GM12873 (cell line): Measurements from ENCODE around the gene FBXO46.

Experiments used
- TF ChIP-seq, protein P1 (sequence below): IDR thresholded peaks from 2 replicates; pipeline ENCODE4 v1.5.1; 2012; ENCODE audit warnings: low read depth, mild to moderate bottlenecking, moderate library complexity, low read length, control low read depth; ENCODE audit not compliant: insufficient read depth; ENCODE audit errors: missing control alignments

Gene FBXO46

DNA sequence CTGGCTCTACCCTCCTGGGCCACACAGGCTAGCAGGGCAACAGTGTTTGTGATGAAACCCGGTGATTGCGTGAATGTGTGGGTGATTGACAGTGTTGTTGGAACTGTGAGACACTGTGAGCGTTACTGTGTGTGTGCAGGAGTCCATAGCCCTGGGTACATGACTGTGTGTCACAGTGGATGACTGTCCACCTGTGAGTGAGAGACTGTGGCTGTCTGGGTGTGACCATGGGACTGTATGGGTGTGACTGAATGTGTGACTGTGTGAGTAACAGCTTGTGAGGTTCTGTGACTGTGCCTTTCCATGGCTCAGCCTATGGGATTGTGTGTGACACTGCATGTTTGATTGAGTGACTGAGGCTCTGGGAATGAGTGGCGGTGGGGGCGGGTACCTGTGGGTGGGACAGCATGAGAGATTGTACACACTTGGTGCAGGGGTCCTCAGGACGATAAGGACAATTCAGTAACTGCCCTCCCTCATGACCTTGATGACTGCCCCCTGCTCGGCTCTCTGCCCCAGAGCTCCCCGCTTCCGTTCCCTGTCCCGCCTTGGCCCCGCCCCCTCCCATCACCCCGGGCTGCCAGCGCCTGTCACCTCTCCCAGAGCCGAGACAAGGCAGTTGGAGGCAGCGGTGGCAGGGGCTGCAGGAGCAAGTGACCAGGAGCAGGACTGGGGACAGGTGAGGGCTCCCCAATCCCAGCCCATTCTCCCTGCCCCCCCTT lies 62.9 kb downstream of the FBXO46 start, which contains the start of gene GIPR:
Gene GIPR (plus strand): TSS at position 602 of the 722 bp plus-strand sequence. CDS start 1,300 bp downstream, outside the sequence.
- TF ChIP-seq, protein P1, sequence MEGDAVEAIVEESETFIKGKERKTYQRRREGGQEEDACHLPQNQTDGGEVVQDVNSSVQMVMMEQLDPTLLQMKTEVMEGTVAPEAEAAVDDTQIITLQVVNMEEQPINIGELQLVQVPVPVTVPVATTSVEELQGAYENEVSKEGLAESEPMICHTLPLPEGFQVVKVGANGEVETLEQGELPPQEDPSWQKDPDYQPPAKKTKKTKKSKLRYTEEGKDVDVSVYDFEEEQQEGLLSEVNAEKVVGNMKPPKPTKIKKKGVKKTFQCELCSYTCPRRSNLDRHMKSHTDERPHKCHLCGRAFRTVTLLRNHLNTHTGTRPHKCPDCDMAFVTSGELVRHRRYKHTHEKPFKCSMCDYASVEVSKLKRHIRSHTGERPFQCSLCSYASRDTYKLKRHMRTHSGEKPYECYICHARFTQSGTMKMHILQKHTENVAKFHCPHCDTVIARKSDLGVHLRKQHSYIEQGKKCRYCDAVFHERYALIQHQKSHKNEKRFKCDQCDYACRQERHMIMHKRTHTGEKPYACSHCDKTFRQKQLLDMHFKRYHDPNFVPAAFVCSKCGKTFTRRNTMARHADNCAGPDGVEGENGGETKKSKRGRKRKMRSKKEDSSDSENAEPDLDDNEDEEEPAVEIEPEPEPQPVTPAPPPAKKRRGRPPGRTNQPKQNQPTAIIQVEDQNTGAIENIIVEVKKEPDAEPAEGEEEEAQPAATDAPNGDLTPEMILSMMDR = no peak

- TF ChIP-seq, protein P1 = no peak
Observed at GRCh38 chr19:45664575-45664974, 66.1 kb downstream of the FBXO46 start.

DNA sequence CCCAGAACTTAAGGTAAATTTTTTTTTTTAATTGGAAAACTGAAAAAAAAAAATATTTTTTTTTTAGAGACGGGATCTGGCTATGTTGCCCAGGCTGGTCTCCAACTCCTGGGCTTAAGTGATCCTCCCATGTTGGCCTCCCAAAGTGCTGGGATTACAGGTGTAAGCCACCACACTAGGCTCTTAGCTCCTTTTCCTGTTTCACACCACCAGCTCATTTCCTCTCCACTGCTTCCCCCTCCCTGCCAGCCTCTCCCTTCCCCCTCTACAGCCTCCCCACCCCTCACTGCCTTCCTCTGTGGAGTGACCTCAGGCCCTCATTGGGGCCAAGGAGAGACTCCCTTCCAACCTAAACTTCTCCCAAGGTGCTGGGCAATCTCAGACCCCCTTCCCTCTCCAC lies 66.9 kb downstream of the FBXO46 start:
- TF ChIP-seq, protein P1 = no peak

GRCh38 chr19:45660636-45661035 lies 70.1 kb downstream of the FBXO46 start:
- TF ChIP-seq, protein P1 = no peak
